HS-27A (cell line): ENCODE results near the gene SMYD3.

Experiments
- DNase-seq: peaks from one replicate; pipeline ENCODE4 v3.0.0-alpha.2; 2012; ENCODE audit warnings: low read depth, missing footprints

SMYD3 gene

DNA sequence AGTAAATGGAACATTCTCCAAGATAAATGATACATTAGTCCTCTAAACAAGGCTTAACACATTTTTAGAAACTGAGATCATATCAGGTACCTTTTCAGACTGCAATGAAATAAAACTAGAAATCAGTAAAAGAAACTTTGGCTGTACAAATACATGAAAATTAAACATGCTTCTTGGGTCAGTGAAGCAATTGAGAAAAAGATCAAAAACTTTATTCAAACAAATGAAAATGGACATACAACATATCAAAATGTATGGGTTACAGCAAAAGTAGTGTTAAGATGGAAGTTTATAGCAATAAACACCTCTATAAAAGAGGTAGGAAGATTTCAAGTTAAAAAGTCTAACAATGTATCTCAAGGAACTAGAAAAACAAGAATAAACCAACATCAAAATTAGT, 598.5 kb downstream of the SMYD3 start:
- no peak for DNase-seq

GRCh38 chr1:245906207-245906606, 600.9 kb downstream of the SMYD3 start:
- no peak for DNase-seq

- DNase-seq = no peak
Observed at GRCh38 chr1:245903851-245904250, 603.2 kb downstream of the SMYD3 start.

DNA sequence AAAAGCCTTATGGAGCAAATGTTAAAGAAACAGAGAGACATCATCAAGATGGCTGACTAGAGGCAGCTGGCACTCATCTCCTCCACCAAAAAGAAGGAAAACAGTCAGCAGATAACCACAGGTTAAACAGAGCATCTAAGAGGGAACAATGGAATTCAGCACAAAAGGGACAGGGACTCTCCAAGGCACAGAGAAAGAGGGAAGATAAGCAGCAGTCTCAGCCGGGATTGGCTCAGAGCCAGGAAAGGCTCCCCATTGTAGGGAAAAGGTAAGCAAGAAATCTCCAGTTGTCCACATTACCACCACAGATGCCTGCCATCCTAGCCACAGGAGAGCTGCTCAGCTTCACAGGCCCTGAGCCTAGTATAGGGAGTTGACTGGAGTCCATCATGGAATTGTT, 605.5 kb downstream of the SMYD3 start:
- DNase-seq = no peak

DNA sequence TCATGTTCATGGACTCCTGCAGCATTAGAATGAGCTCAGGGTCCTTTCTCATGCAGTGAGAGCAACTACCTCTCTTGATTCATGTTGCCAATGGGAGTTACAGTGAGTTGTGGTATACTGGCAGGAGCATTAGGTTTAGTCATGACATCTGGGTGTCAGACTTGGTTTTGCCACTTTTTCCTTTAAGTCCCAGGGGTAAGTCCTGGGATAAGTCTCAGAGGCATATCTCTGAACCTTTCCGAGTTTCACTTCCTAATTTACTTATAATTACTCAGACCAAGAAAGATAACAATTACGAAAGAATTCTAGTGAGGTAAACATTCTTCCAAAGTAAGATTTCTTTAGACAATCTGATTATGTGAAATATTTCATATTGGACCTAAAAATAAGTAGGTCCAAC, 606.0 kb downstream of the SMYD3 start:
- DNase-seq = no peak

DNA sequence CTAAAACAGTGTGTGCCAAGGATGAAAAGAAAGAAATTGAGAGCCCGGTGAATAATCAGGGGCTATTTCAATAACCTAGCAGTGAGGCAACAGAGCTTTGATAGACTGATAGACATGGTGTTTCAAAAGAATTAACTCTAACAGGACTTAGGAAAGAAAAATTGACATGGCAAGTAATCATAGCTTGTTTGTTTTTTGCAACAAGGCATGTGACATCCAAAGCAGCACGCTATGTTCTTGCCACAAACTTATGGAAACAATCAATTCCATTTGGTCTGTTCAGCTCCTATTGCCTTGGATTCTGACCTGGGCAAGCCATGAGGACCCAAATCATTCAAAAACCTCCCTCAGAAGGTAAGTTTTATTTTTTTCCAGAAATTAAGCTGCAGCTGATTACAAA, 608.5 kb downstream of the SMYD3 start:
- no peak for DNase-seq

GRCh38 chr1:245896258-245896657, 610.8 kb downstream of the SMYD3 start:
- DNase-seq = no peak

GRCh38 chr1:245895455-245895959, 611.6 kb downstream of the SMYD3 start:
- no peak for DNase-seq

DNA sequence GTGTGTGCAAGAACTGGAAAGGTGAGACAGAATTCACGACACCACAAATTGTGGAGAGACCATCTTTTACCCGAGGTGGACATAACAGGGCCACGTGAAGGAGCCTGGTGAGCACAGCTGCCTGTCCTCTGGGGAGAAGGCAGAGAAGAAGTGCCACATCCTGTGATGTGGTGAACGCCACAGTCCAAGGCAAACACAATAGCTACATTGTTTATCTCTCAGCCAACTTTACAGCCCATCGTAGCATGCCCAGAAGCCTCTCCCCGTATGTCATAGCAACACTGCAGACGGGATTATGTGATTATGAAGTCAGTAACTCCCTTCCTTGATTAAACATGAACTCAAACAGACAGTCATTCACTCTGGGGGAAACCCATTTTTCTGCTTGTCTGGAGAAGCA, 612.2 kb downstream of the SMYD3 start:
- DNase-seq = no peak

- DNase-seq = no peak
Observed at GRCh38 chr1:245893025-245893424, 614.1 kb downstream of the SMYD3 start.

DNA sequence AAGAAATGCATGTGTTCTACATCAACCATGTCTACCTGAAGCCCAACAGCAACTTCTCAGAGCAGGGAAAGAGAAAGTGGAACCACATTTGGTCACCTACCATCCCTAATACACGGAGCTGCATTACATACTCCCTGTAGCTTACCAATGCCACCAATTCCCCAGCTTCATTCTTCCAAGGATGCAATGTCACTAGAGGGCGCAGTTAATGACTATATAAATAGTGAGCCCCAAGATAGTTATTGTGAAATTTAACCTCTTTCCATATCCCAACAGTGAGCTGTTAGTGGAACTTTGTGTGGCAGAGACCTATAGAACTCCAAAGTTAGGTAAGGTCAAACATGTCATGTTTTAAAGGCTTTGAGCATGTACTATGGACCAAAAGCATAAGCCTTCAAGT, 618.3 kb downstream of the SMYD3 start:
- DNase-seq = peak; percentile 11

- DNase-seq = no peak
Observed at GRCh38 chr1:245887829-245888228, 619.2 kb downstream of the SMYD3 start.

DNA sequence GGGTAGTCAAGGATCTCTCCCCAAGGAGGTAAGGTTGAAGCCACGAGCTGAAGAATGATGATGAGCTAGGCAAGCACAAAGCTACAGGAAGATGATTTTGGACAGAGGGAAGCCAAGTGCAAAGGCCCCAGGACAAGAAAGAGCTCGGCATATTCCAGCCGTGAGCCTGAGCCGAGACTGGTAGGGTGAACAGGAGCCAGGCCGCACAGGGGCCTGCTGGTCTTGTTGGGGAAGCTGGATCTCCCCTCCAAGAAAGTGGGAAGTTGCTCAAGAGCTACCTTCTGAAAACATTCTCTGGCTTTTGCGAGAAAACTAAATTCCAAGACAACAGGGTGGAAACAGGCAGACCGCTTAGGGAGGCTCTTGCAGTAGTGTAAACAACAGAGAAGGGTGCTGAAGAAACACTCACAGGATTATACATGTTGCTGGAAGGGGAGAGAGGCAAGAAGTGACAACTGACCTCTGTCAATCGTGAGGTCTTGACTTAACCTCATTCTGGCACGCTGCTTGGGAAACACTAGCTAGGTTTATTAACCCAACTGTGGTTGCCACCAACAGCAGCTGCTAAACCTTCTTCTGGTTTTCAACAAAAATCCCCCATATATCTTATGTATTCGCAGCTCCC, 625.2 kb downstream of the SMYD3 start:
- no peak for DNase-seq

DNA sequence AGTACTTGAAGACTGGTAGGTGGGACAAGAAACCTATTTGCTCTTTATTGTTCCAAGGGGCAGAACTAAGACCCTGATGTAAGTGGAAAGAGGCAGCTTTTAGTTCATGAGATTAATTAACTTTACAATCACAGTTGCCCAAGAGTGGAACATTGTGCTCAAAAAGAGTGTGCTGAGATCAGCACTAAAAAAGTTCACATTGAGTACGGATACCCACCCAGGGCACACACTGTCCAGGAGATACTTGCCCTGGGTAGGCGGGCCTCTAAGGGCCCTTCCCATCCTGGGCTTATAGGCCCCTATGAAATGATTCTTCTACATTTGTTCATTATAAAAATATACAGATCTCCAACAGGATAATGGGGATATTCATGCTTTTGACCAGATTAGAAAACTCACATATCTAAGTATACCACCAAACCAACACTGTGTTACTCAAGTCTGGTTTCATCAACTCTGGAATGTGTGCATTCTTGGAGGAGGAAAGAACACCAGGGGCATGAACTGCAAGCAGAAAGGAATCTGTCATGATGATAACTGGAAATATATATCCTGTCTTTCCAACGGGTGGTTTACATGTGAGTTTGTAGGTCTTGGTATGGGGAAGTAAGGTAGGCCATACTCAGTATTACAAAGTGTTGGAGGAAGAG, 626.2 kb downstream of the SMYD3 start:
- DNase-seq = peak; percentile 20

- no peak for DNase-seq
Observed at GRCh38 chr1:245879091-245879490, 628.0 kb downstream of the SMYD3 start.

DNA sequence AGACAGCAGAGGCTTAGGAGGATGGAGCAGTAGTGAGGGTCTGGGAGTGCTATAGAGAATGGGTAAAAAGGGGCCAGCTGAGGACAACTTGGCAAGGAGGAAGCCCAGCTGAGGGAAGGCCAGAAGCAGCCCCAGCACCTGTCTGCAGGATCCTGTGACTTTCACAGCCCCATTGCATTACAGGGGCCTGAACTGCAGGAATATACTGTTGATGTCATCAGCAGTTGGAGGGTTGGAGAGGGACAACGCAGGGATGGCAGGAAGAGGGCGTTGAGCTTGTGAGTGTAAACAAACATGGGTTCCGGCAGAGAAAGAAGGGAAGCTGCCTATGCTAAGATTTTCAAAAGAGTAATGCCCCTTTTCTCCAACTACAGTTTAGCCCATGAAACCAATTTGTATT, 628.5 kb downstream of the SMYD3 start:
- DNase-seq = no peak

DNA sequence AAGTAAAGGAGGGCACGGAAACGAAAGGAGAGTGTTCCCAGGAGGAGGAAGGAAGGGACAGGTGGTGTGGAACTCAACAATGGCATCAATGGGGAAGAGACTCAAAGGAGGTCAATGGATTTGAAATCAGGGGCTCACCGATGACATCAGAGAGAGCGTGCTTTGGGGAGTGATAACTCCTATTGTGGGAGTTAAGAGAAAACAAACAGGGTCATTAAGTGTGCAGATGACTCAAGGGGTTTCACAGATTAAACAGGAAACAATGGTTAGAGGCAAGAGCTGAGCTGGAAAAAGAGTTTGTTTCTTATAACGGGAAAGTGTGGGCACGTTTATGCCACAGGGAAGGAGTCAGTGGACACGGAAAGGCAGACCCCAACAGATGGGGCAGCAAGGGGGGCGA, 629.1 kb downstream of the SMYD3 start:
- DNase-seq = no peak

DNA sequence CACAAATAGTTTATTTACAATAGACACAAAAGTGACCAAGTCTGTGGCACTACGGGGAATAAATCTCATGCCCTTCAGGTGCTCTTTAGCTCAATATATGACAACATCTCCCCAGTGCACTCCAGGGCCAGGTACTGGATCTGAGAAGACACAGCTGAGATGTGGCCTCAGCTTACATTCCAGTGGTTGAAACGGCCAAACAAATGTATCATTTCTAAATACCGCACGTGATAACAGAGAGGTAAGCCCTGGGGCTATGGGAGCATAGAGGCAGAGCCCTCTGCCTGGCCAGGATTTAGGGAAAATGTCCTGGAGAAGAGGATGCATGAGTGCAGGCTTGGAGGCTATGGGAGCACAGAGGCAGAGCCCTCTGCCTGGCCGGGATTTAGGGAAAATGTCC, 630.5 kb downstream of the SMYD3 start:
- no peak for DNase-seq

DNA sequence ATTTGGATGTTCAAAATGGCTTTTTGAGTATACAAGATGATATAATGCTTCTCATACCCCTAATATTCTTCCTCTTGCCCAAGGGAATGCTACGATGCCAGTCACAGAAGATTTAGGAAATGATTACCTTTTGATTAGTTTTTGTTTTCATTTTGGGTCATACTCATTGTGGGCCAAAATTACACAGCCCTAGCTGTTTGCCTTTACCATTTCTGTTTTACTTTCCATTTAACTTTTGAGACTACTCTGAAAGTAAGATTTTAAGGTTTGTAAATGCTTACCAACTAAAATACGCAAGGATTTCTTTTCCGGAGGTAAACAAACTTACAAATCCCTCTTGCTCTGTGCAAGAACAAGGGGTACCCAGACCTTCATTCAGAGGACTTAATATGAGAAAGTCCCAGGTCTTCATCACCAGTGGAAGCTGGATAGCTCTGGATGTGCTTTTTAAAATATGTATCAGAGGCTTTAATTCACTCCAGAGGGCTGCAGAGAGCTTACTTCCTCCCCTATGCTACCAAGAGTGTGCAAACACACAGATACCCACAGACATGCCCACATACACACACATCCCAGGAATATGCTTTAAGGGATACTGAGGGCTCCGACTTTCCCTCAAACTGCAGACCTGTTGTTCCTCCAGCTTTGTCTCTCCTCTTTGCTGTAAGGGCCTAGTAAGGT, 631.4 kb downstream of the SMYD3 start:
- no peak for DNase-seq

DNA sequence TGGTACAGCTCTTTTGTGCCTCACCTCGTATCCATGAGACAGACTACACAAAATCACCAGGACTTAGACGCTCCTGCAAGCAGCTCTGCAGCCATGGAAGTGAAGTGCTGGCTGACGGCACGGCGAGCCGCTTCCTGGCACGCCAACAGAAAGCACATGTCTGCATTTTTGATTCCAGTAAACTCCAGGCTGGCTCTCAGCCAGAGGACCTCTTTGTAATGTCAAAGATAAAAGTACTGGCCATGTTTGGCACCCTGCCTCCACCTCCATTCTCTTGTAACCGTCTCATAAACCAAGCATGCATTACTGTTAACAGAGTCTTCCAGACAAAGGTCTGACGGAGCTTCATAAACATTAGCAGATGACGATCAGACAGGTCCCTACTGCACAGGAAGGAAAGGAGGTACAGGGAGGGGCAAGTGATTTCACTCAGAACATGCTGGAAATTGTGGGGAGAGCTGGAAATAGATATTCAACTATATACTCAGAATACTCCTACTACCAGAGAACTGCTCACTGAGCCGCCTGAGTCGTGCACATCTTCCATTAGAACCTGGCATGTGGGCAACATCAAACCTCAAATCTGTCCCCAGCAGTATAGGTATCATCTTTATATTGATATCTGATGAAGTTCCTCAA, 632.0 kb downstream of the SMYD3 start:
- DNase-seq = no peak

- DNase-seq = no peak
Observed at GRCh38 chr1:245873883-245874671, 633.0 kb downstream of the SMYD3 start.

GRCh38 chr1:245873068-245873467, 634.0 kb downstream of the SMYD3 start:
- DNase-seq = no peak
